DND-41 (cell line): ENCODE results near the gene SLC30A2.

Source experiments
- EZH2 ChIP-seq: IDR thresholded peaks from 3 replicates; pipeline ENCODE4 v1.6.1; 2012; ENCODE audit warnings: borderline replicate concordance, low read depth, mild to moderate bottlenecking, moderate library complexity, low read length, inconsistent platforms; ENCODE audit not compliant: severe bottlenecking
- TF ChIP-seq, protein P1 (sequence below): IDR thresholded peaks from 2 replicates; pipeline ENCODE4 v1.5.1; 2012; ENCODE audit warnings: borderline replicate concordance, low read length, moderate library complexity, mild to moderate bottlenecking; ENCODE audit not compliant: poor library complexity, severe bottlenecking; ENCODE audit errors: extremely low read depth

DNA sequence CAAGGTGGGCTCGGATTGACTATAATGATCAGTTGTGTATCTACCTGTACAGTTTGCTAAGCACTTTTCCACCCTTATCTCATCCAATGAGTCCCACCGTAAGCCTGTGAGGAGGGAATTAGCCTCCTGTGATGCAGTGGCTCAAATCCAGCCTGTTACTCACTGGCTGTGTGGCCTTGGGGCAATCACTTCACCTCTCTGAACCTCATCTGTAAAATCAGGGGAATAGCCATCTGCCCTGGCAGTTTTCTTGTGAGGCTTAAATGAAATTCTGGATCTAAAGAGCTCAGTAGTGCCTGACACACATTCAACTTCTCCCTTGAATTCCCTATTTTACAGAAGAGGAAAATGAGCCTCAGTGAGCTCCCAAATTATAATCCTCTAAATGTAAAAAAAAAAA lies 31.7 kb downstream of the SLC30A2 start:
- TF ChIP-seq, protein P1, sequence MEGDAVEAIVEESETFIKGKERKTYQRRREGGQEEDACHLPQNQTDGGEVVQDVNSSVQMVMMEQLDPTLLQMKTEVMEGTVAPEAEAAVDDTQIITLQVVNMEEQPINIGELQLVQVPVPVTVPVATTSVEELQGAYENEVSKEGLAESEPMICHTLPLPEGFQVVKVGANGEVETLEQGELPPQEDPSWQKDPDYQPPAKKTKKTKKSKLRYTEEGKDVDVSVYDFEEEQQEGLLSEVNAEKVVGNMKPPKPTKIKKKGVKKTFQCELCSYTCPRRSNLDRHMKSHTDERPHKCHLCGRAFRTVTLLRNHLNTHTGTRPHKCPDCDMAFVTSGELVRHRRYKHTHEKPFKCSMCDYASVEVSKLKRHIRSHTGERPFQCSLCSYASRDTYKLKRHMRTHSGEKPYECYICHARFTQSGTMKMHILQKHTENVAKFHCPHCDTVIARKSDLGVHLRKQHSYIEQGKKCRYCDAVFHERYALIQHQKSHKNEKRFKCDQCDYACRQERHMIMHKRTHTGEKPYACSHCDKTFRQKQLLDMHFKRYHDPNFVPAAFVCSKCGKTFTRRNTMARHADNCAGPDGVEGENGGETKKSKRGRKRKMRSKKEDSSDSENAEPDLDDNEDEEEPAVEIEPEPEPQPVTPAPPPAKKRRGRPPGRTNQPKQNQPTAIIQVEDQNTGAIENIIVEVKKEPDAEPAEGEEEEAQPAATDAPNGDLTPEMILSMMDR: no peak
- no peak for TF ChIP-seq EZH2
